ENCODE measurements around the gene CARD8. TPM values are rescaled to one million over a fixed set of nuclear protein-coding genes. Genes with fewer than 3 reads are reported as not detected.

Gene CARD8
- total and polyA plus RNA-seq, 2 of the 8 experiments (the other 6 are each of a cell fraction or from before 2014, with no cell fraction given), result 8.9 to 24.4 TPM

- no peak for TF ChIP-seq CHD7 (IDR thresholded peaks at IDR 0.05; ENCODE audit: insufficient replicate concordance, low read length)
- TF ChIP-seq, protein P1, sequence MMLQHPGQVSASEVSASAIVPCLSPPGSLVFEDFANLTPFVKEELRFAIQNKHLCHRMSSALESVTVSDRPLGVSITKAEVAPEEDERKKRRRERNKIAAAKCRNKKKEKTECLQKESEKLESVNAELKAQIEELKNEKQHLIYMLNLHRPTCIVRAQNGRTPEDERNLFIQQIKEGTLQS (IDR thresholded peaks at IDR 0.05; ENCODE audit: insufficient read depth, low read depth, low read length), result no peak
- no peak for TF ChIP-seq SUZ12 (IDR thresholded peaks at IDR 0.05; ENCODE audit: low read length)
- no peak for TF ChIP-seq NANOG (IDR thresholded peaks at IDR 0.05; ENCODE audit: insufficient read depth, low read depth, low read length, poor library complexity, severe bottlenecking)
- no peak for TF ChIP-seq SAP30 (IDR thresholded peaks at IDR 0.05; ENCODE audit: insufficient read depth, insufficient replicate concordance, low read length)
- TF ChIP-seq NRF1 (IDR thresholded peaks at IDR 0.05; ENCODE audit: low read depth, low read length), result no peak
- 0 out of 2 replicates have a peak, but pooled peaks have one; percentile 85 for TF ChIP-seq SP4 (IDR thresholded peaks at IDR 0.05; ENCODE audit: low read length)
- TF ChIP-seq YY1 (IDR thresholded peaks at IDR 0.05; ENCODE audit: low read depth, low read length), result 0 out of 2 replicates have a peak, but pooled peaks have one; percentile 15
These were observed 85.5 kb downstream of the CARD8 start, which contains the start of the genes LIG1 and ZSWIM9 (continued) for GRCh38 chr19:48169939-48170803.

Data from H1 (cell line).